WTC11 (cell line): ENCODE results near the gene SUGP2. TPM values are rescaled to one million over a fixed set of nuclear protein-coding genes. Genes with fewer than 3 reads are reported as not detected.
A peak's percentile ranks its signal among the peaks of the same experiment; 100 is the strongest.

ENCODE experiments used
- ATAC-seq: fragments of 200-7000 bp; cut with Tn5 transposase; 2 replicates; pipeline ENCODE4 v1.10.0; 2021; ENCODE audit warnings: mild to moderate bottlenecking, moderate library complexity
- CTCF ChIA-PET: fragments of 300-600 bp; sonication (Branson Sonifier 250); formaldehyde crosslinking; loops from one replicate; lab custom pipeline; 2021; ENCODE audit warnings: antibody characterized with exemption; lab: Charles Lee
- POLR2A ChIA-PET: fragments of 350-600 bp; sonication (Branson Sonifier 250); formaldehyde crosslinking; loops from one replicate; lab custom pipeline; 2021; ENCODE audit warnings: antibody characterized with exemption; lab: Charles Lee
- DNase-seq: peaks from one replicate; pipeline ENCODE4 v3.0.0; 2021; ENCODE audit warnings: low spot score
- H3K27ac Mint-ChIP-seq: 2 replicates; pipeline ENCODE4 v1.8.0; 2021; ENCODE audit warnings: mixed read lengths
- H3K27me3 Mint-ChIP-seq: 2 replicates; pipeline ENCODE4 v1.8.0; 2021; ENCODE audit warnings: low read depth, mild to moderate bottlenecking, moderate library complexity, mixed read lengths
- H3K36me3 Mint-ChIP-seq: 2 replicates; pipeline ENCODE4 v1.8.0; 2021; ENCODE audit warnings: mixed read lengths
- H3K4me1 Mint-ChIP-seq: 2 replicates; pipeline ENCODE4 v1.8.0; 2022; ENCODE audit warnings: mixed read lengths
- H3K4me3 Mint-ChIP-seq: 2 replicates; pipeline ENCODE4 v1.8.0; 2021; ENCODE audit warnings: mild to moderate bottlenecking, moderate library complexity, mixed read lengths
- H3K9me3 Mint-ChIP-seq: 2 replicates; pipeline ENCODE4 v1.8.0; 2021; ENCODE audit warnings: mixed read lengths
- ATF3 ChIP-seq: sonication (generic); formaldehyde crosslinking; conservative IDR thresholded peaks from 2 replicates; pipeline ENCODE4 v1.8.1; 2022; ENCODE audit warnings: mild to moderate bottlenecking, missing genetic modification reagents
- GRHL2 ChIP-seq: fragments of 250-450 bp; sonication (Bioruptor Pico); IDR thresholded peaks from 2 replicates; pipeline ENCODE4 v1.8.0; 2022; ENCODE audit warnings: mild to moderate bottlenecking, moderate library complexity; ENCODE audit not compliant: insufficient replicate concordance, severe bottlenecking
- IRF2 ChIP-seq: sonication (generic); formaldehyde crosslinking; IDR thresholded peaks from 2 replicates; pipeline ENCODE4 v1.8.0; 2022; ENCODE audit warnings: low read depth, missing genetic modification reagents, borderline replicate concordance
- JUN ChIP-seq: sonication (generic); formaldehyde crosslinking; IDR thresholded peaks from 2 replicates; pipeline ENCODE4 v1.8.0; 2023; ENCODE audit warnings: mild to moderate bottlenecking, missing genetic modification reagents
- MXD4 ChIP-seq: fragments of 250-450 bp; sonication (Bioruptor Pico); IDR thresholded peaks from 2 replicates; pipeline ENCODE4 v1.8.0; 2021; ENCODE audit warnings: mild to moderate bottlenecking, moderate library complexity, borderline replicate concordance
- NFE2L1 ChIP-seq: sonication (generic); formaldehyde crosslinking; IDR thresholded peaks from 2 replicates; pipeline ENCODE4 v1.8.1; 2023; ENCODE audit warnings: missing genetic modification reagents
- OVOL2 ChIP-seq: fragments of 250-450 bp; sonication (Bioruptor Pico); IDR thresholded peaks from 2 replicates; pipeline ENCODE4 v1.9.0; 2021; ENCODE audit warnings: mild to moderate bottlenecking, borderline replicate concordance
- TCF7 ChIP-seq: sonication (generic); formaldehyde crosslinking; IDR thresholded peaks from 2 replicates; pipeline ENCODE4 v1.8.0; 2022; ENCODE audit warnings: mild to moderate bottlenecking, low read depth, missing genetic modification reagents, moderate library complexity
- TEAD4 ChIP-seq: sonication (generic); formaldehyde crosslinking; IDR thresholded peaks from 2 replicates; pipeline ENCODE4 v1.8.0; 2022; ENCODE audit warnings: mild to moderate bottlenecking, missing genetic modification reagents
- ZNF121 ChIP-seq: sonication (generic); formaldehyde crosslinking; IDR thresholded peaks from 2 replicates; pipeline ENCODE4 v1.8.0; 2023; ENCODE audit warnings: missing genetic modification reagents
- ZNF396 ChIP-seq: fragments of 250-450 bp; sonication (Bioruptor Pico); IDR thresholded peaks from 2 replicates; pipeline ENCODE4 v1.8.0; 2021; ENCODE audit warnings: mild to moderate bottlenecking, moderate library complexity, borderline replicate concordance
- ZNF423 ChIP-seq: fragments of 250-450 bp; sonication (Bioruptor Pico); IDR thresholded peaks from 2 replicates; pipeline ENCODE4 v2.1.2; 2022; ENCODE audit warnings: mild to moderate bottlenecking, moderate library complexity
- ZNF671 ChIP-seq: fragments of 250-450 bp; sonication (Bioruptor Pico); IDR thresholded peaks from 2 replicates; pipeline ENCODE4 v1.8.0; 2021; ENCODE audit warnings: mild to moderate bottlenecking
- total RNA-seq: library from RNA; stranded (reverse); gene quantifications from 3 replicates; pipeline ENCODE4 v1.2.3, GENCODE V29; 2021
- TF ChIP-seq, protein P1 (sequence below): sonication (generic); formaldehyde crosslinking; IDR thresholded peaks from 2 replicates; pipeline ENCODE4 v1.8.1; 2022; ENCODE audit warnings: mild to moderate bottlenecking, missing genetic modification reagents, moderate library complexity, borderline replicate concordance
- TF ChIP-seq, protein P2 (sequence below): sonication (generic); formaldehyde crosslinking; IDR thresholded peaks from 2 replicates; pipeline ENCODE4 v1.8.0; 2023; ENCODE audit warnings: missing genetic modification reagents
- TF ChIP-seq, protein P3 (sequence below): sonication (generic); formaldehyde crosslinking; IDR thresholded peaks from 2 replicates; pipeline ENCODE4 v1.8.0; 2023; ENCODE audit warnings: missing genetic modification reagents, mild to moderate bottlenecking, borderline replicate concordance
- TF ChIP-seq, protein P4 (sequence below): sonication (generic); formaldehyde crosslinking; IDR thresholded peaks from 2 replicates; pipeline ENCODE4 v1.8.1; 2022; ENCODE audit warnings: low read depth, missing genetic modification reagents, borderline replicate concordance
- TF ChIP-seq, protein P5 (sequence below): fragments of 250-450 bp; sonication (Bioruptor Pico); IDR thresholded peaks from 2 replicates; pipeline ENCODE4 v1.8.0; 2021; ENCODE audit warnings: mild to moderate bottlenecking
- TF ChIP-seq, protein P6 (sequence below): sonication (generic); formaldehyde crosslinking; IDR thresholded peaks from 2 replicates; pipeline ENCODE4 v1.8.1; 2022; ENCODE audit warnings: mild to moderate bottlenecking, moderate library complexity, missing genetic modification reagents

Gene SUGP2
- total RNA-seq, 1 experiment from 2014 or later: 160 TPM

- ChIA-PET POLR2A (no interaction called here), CTCF (no interaction called here)
- ATAC-seq (no peak), DNase-seq (no peak)
- Mint-ChIP-seq H3K4me3 (no peak overlapping the region), H3K27ac (no peak overlapping the region), H3K27me3 (peaks cover 98% of the 10 kb centered on the region), H3K4me1 (no peaks in the 10 kb centered on the region), H3K36me3 (no peaks in the 10 kb centered on the region), H3K9me3 (no peaks in the 10 kb centered on the region)
- no peak for TF ChIP-seq TCF7
- TF ChIP-seq, protein P1, sequence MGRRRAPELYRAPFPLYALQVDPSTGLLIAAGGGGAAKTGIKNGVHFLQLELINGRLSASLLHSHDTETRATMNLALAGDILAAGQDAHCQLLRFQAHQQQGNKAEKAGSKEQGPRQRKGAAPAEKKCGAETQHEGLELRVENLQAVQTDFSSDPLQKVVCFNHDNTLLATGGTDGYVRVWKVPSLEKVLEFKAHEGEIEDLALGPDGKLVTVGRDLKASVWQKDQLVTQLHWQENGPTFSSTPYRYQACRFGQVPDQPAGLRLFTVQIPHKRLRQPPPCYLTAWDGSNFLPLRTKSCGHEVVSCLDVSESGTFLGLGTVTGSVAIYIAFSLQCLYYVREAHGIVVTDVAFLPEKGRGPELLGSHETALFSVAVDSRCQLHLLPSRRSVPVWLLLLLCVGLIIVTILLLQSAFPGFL (CRISPR knock-in tag): no peak
- TF ChIP-seq NFE2L1: no peak
- TF ChIP-seq, protein P2, sequence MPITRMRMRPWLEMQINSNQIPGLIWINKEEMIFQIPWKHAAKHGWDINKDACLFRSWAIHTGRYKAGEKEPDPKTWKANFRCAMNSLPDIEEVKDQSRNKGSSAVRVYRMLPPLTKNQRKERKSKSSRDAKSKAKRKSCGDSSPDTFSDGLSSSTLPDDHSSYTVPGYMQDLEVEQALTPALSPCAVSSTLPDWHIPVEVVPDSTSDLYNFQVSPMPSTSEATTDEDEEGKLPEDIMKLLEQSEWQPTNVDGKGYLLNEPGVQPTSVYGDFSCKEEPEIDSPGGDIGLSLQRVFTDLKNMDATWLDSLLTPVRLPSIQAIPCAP (CRISPR knock-in tag): no peak
These were observed 41.0 kb upstream of the SUGP2 start for GRCh38 chr19:19074196-19074882.

DNA sequence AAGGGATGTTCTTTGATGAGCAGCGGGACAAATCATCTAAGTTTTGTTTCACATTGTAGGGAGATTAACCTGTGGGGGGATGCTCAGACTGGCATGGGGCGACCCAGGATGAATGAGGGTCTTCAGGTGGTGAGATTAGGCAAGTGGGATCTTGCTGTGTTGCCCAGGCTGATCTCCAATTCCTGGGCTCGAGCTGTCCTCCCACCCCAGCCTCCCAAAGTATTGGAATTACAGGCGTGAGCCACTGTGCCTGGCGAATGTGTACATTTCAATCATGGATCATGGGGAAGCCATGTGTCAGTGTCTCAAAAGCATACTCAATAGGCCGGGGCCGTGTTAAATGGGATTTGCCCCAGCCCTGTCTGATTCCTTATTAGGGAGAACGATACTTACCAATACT, 38.6 kb upstream of the SUGP2 start:
- Mint-ChIP-seq H3K36me3 (no peaks in the 10 kb centered on the region), H3K27me3 (peaks cover 99% of the 10 kb centered on the region), H3K4me3 (no peak overlapping the region), H3K4me1 (no peaks in the 10 kb centered on the region), H3K27ac (no peak overlapping the region), H3K9me3 (no peaks in the 10 kb centered on the region)
- ChIA-PET POLR2A (no interaction called here), CTCF (interaction anchor here (0.7 kb wide), 1 partner anchor 9 kb away, joined by 3 read pairs; no protein-coding TSS in a partner anchor)
- ATAC-seq (no peak), DNase-seq (no peak)
- TF ChIP-seq ZNF121 (peak; percentile 50; the same call in 1 of the 2 replicates), OVOL2 (CRISPR knock-in tag) (no peak)

DNA sequence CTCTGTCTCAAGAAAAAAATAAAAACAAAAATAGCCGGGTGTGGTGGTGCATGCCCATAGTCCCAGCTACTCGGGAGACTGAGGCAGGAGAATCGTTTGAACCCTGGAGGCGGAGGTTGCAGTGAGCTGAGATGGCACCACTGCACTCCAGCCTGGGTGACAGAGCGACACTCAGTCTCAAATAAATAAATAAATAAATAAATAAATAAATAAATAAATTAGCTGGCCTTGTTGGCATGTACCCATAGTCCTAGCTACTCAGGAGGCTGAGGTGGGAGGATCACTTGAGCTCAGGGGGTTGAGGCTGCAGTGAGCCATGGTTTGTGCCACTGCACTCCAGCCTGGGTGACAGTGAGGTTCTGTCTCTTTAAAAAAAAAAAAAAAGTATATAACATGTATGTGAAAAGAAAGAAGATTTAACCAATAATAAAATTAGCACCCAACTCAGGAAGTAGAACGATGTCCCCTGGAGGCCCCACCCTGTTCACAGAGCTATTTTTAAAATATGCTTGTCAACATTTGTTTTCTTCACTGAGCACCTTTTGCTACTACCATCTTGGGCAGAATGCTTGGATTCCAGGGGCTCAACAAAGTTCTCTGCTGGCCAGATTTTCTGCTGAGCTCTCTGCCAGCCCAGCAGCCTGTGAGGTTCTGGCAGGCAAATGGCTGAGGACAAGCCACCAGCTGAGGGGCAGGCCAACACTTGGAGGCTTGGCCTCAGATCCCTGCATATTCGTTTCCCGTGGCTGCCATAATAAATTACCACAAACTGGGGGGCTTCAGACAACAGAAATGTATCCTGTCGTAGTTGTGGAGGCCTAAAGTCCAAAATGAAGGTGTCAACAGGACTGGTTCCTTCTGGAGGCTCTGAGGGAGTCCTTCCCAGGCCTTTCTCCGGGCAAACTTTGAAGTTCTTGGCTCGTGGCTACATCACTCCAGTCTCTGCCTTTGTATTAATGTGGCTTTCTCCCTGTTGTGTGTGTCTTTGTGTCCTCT, 35.6 kb upstream of the SUGP2 start:
- DNase-seq (no peak), ATAC-seq (no peak)
- ChIA-PET CTCF (interaction anchor here (1.1 to 2.3 kb wide), 2 partner anchors 37 to 42 kb away, joined by 3 to 10 read pairs; no protein-coding TSS in a partner anchor), POLR2A (no interaction called here)
- Mint-ChIP-seq H3K36me3 (no peaks in the 10 kb centered on the region), H3K9me3 (no peaks in the 10 kb centered on the region), H3K4me1 (peaks cover 11% of the 10 kb centered on the region), H3K27ac (no peak overlapping the region), H3K4me3 (no peak overlapping the region), H3K27me3 (peaks cover 98% of the 10 kb centered on the region)
- TF ChIP-seq ZNF423 (CRISPR knock-in tag) (no peak), IRF2 (CRISPR knock-in tag) (no peak), ZNF396 (no peak), ATF3 (no peak), JUN (CRISPR knock-in tag) (no peak), ZNF671 (CRISPR knock-in tag) (no peak), GRHL2 (CRISPR knock-in tag) (no peak), MXD4 (CRISPR knock-in tag) (no peak), TCF7 (no peak), TEAD4 (CRISPR knock-in tag) (no peak)
- TF ChIP-seq, protein P3, sequence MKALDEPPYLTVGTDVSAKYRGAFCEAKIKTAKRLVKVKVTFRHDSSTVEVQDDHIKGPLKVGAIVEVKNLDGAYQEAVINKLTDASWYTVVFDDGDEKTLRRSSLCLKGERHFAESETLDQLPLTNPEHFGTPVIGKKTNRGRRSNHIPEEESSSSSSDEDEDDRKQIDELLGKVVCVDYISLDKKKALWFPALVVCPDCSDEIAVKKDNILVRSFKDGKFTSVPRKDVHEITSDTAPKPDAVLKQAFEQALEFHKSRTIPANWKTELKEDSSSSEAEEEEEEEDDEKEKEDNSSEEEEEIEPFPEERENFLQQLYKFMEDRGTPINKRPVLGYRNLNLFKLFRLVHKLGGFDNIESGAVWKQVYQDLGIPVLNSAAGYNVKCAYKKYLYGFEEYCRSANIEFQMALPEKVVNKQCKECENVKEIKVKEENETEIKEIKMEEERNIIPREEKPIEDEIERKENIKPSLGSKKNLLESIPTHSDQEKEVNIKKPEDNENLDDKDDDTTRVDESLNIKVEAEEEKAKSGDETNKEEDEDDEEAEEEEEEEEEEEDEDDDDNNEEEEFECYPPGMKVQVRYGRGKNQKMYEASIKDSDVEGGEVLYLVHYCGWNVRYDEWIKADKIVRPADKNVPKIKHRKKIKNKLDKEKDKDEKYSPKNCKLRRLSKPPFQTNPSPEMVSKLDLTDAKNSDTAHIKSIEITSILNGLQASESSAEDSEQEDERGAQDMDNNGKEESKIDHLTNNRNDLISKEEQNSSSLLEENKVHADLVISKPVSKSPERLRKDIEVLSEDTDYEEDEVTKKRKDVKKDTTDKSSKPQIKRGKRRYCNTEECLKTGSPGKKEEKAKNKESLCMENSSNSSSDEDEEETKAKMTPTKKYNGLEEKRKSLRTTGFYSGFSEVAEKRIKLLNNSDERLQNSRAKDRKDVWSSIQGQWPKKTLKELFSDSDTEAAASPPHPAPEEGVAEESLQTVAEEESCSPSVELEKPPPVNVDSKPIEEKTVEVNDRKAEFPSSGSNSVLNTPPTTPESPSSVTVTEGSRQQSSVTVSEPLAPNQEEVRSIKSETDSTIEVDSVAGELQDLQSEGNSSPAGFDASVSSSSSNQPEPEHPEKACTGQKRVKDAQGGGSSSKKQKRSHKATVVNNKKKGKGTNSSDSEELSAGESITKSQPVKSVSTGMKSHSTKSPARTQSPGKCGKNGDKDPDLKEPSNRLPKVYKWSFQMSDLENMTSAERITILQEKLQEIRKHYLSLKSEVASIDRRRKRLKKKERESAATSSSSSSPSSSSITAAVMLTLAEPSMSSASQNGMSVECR (CRISPR knock-in tag): no peak
- TF ChIP-seq, protein P4, sequence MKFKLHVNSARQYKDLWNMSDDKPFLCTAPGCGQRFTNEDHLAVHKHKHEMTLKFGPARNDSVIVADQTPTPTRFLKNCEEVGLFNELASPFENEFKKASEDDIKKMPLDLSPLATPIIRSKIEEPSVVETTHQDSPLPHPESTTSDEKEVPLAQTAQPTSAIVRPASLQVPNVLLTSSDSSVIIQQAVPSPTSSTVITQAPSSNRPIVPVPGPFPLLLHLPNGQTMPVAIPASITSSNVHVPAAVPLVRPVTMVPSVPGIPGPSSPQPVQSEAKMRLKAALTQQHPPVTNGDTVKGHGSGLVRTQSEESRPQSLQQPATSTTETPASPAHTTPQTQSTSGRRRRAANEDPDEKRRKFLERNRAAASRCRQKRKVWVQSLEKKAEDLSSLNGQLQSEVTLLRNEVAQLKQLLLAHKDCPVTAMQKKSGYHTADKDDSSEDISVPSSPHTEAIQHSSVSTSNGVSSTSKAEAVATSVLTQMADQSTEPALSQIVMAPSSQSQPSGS: no peak
- TF ChIP-seq, protein P5, sequence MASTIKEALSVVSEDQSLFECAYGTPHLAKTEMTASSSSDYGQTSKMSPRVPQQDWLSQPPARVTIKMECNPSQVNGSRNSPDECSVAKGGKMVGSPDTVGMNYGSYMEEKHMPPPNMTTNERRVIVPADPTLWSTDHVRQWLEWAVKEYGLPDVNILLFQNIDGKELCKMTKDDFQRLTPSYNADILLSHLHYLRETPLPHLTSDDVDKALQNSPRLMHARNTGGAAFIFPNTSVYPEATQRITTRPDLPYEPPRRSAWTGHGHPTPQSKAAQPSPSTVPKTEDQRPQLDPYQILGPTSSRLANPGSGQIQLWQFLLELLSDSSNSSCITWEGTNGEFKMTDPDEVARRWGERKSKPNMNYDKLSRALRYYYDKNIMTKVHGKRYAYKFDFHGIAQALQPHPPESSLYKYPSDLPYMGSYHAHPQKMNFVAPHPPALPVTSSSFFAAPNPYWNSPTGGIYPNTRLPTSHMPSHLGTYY (CRISPR knock-in tag): no peak
- TF ChIP-seq, protein P6, sequence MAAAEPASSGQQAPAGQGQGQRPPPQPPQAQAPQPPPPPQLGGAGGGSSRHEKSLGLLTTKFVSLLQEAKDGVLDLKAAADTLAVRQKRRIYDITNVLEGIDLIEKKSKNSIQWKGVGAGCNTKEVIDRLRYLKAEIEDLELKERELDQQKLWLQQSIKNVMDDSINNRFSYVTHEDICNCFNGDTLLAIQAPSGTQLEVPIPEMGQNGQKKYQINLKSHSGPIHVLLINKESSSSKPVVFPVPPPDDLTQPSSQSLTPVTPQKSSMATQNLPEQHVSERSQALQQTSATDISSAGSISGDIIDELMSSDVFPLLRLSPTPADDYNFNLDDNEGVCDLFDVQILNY: no peak
